ENCODE data around the gene CCDC8.
"Not testable (repeated sequence)": the region's sequence is repeated elsewhere in the genome, so short reads cannot be mapped to it uniquely, and the experiment has no call there.

Gene CCDC8

DNA sequence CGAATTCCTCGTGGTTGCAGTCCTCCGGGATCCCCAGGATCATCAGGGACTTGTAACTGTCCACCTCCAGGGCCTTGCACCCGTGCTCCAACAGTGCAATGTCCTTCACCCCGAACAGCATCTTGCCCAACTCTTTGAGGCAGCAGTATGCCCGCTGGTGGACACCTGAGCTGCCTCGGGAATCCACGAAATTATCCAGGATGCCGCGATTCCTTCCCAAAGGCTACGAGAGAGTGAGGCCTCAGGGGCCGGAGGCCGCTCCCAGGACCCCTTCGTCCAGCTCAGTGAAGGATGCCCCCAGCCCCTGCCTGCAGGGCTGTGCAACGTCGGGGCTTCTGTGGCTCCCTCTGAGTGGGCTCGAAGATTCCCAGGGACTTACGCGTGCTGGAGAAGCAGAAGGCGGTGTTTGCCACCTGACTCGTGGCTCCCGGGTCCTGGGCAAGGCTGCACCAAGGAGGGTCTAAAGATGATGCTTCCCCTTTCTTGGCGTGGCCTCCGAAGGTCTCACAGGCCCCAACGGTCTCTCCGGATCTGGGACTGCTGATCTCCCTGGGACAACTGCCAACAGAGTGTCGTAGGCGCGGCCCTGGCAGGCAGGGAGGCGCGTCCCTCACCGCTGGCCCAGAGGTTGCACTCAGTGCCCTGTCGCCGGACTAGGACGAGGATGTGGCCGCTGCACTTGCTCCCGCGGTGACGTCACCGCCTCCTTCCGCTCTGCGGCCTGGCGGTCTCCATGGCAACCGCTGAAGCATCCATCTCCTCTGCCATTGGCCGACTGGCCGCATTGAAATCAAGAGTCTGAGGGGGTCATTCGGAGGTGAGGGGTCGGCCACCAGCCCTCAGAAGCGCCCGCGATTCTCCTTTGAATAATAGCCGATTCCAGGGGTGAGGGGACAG lies 15.1 kb upstream of the CCDC8 start, which contains the start of gene PNMA8C:
TSS of gene PNMA8C (minus strand) at position 698 of the 897 bp plus-strand sequence. CDS start at position 121, 577 bp downstream.
- DNase-seq (ENCODE audit: low read depth), result no peak

DNA sequence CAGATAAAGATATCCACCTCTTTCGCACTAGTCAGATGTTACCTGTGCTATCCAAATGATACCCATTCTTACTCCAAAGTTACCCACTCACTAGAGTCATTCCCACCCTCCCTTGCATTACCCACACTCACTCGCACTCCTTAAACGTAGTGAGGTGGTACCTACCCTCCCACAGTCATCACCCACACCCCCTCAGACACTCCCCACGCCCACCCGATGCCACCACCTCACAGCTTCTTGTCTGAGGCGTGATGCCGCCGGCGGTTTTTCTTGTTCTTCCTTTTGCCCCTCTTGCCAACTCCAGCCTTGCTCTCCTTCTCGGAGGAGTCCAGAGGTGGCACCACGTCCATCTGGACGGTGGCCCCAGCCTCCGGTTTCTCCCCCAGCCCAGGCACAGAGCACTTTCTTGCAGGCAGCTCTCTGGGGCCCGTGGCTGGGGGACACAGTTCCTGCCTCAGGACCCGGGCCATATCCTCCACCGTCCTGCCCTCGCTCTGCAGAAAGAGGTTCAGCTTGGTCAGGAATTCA lies 14.2 kb upstream of the CCDC8 start:
- DNase-seq (ENCODE audit: low read depth), result no peak

DNA sequence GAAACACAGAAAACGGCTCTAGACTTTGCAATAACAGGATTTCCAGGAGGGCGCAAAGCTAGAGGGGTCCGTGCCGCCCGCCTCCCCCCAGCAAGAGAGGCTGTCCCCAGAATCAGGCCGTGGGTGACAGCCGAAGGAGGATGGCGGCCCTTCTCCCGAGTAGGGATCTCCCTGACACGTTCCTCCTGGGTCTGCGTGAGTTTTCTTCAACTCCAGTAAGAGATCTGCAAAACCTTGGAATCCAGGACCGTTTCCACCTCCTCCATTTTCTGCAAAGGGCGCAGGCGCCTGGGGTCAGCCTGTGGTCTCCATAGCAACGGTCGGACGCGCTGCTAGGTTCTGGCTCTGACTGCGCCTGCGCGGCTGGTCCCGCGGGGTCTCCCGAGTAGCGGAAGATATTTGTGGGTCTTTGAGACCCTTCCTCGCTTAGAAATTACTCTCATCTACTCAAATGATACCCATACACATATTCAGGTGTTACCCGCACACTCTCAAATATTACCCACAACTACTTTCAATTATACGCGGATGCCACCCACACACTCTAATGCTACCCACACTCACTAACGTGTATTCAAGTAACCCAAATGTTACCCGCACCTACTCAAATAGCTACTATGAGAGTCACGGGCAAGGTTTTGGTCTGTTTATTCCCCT lies 13.3 kb upstream of the CCDC8 start:
- no peak for DNase-seq (ENCODE audit: low read depth)

DNA sequence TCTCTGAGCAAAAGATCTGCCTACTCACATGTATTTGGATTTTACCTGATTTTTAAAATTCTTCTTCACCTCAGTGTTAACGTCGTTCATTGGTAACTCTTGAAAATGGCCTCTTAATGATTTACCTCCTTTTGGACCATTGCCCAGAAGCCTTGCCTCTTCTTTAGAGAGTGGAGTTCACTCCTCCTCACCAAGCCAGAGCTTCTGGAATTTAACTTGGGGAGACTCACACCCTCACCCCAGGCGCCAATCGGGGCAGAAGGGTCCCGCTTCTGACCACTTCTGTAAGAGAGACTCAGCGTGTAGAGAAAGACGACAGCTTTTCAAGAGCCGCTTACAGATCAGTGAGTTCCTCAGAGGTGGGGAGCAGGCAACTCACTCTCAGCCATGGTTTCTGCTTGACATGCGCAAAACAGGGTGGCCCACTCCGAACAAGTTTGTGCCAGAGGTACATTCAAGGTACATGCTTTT lies 12.7 kb upstream of the CCDC8 start:
- DNase-seq (ENCODE audit: low read depth), result no peak

DNA sequence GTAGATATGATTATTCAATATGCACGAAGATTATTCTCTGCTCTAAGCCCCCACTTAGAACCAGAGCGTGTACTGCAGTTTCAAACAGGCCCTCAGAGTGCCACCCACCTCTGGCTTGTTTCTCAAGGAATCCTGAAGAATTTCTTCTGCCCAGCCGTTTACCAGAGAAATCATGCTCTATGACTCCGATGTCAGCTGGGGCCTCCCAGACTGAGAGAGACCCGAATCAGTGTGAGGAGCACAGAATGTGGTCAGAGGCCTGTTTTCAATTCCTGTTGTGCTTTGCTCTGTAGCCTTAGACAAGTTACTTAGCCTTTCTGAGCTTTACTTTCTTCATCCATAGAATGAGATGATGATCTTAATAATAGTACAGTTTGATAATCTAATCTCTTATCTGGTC lies 9.8 kb upstream of the CCDC8 start:
- no peak for DNase-seq (ENCODE audit: low read depth)

DNA sequence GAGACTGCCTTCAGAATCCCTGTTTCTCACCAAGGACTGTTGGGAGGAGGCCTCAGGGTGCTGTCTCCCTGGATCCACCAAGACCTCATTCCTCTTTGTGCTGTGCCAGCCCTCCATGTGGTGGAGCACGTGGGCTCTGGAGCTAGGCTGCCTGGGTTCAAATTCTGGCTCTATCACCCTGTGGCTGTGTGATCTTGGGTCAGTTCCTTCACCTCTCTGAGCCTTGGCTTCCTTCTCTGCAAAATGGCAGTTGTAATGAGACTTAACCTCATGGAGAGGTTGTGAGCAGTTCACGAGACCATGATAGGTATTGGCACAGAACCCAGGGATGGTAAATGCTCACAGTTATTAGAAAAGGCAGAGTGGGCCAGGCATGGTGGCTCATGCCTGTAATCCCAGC lies 9.0 kb upstream of the CCDC8 start:
- no peak for DNase-seq (ENCODE audit: low read depth)

DNA sequence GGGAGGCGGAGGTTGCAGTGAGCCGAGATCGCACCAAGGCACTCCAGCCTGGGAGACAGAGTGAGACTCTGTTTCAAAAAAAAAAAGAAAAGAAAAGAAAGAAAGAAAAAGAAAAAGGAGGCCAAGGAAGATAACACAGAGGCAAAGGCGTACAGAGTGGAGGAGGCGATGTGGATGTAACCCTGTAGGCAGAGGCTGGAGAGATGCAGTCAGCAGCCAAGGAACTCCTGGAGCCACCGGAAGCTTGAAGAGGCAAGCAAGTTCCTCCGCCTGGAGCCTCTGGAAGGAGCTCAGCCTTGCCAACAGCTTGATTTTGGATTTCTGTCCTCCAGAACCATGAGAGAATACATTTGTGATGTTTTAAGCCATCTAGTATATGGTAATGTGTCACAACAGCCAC lies 6.7 kb upstream of the CCDC8 start:
- no peak for DNase-seq (ENCODE audit: low read depth)

DNA sequence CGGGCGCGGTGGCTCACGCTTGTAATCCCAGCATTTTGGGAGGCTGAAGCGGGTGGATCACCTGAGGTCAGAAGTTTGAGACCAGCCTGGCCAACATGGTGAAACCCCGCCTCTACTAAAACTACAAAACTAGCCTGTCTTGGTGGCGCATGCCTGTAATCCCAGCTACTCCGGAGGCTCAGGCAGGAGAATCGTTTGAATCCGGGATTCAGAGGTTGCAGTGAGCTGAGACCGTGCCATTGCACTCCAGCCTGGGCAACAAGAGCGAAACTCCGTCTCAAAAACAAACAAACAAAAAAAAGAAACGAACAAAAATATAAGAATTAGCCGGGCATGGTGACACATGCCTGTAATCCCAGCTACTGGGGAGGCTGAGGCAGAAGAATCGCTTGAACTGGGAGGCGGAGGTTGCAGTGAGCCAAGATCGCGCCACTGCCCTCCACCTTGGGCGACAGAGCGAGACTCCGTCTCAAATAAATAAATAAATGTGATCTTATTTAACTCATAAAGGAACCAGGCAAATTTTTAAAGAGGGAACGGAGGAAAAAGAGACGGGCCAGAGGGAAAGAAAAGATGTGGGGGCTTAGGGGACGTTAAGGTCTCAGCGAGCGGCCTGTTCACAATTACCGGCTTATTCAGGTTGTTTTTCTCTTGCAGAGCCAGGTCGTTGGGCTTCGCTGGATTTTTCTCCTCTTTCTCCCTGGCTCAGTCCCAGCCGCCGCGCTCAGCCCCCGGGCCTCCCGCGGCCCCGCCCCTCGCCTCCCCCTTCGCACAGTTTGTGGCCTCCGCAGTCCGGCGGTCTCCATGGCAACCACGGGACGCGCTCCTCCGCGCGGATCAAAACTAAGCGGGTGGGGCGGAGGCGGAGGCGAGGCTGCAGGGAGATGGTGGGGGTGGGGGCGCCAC lies 2.7 kb upstream of the CCDC8 start:
- peak; percentile 49 for DNase-seq (ENCODE audit: low read depth)

DNA sequence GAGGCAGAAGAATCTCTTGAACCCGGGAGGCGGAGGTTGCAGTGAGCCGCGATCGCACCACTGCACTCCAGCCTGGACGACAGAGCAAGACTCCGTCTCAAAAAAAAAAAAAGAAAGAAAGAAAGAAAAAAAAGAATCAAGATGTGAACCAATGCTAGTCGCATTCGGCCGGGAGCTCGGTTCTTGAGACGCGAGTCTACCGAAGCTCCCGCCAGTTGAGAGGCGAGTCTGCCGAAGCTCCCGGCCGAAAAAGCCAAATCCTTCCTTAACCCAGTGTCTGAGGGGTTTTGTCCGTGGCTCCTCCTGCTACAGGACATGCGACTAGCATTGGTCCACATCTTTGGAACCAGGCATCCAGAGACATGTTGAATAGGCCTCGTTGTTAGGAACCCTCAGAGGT lies 1.5 kb upstream of the CCDC8 start:
- not testable (repeated sequence) for DNase-seq (ENCODE audit: low read depth)

DNA sequence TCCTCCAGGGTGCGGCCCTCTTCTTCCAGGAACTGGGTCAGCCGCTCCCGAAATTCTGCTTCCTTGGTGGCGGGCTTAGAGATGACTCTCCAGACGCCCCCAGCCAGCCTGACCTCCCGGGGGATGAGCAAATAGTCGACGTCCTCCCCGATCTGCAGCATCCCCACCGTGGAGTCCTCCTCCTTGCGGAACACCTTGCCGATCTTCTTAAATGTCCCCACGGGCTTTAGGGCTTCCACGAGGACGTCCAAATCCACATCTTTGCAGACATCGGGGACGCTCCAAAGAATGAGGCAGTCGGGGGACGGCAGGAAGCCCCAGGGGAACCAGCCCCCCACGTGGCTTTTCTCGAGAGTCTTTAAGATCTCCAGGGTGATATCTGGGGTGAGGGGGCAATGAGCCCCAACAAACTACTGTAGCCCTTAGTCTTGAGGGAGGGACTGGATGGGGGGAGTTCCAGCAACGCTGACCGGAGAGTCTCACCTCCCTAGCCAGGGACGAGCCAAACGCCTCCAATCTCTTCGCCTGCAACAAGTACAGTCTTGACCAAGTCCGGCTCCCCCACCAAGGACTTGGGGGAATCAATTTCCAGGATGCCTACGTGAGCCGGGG lies 608 bp downstream of the CCDC8 start:
- DNase-seq (ENCODE audit: low read depth), result no peak

DNA sequence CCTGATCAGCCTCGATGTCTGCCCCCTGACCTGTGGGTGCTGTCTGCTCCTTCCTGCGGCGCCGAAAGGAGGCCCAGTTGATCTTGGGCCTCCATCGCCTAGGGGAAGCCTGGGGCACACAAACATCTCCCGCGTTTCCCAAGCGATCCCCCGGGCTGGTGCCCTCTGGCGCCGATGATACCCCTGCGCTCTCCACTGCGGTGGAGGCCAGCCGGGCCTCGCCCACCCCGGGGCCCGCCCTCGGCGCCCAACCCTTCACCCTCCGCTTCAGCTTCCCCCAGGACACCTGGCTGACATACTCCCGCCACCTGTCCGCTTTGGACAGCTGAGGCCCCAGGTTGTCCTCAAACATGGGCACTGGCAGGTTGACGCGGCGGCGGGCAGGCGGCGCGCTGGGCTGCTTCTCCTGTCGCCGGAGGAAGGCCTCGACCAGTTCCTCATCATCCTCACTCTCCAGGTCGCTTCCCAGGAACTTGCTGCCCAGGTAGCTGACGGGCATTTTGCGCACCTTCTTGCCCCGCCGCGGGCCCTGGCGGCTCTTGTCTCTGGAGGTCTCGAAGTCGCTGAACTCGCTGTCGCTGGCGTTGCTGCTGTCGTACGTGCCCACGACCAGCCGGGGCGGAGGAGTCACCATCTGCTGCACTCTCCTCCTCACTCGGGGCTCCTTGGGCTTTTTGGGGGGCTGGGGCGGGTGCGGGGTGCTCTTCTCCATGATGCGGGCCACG lies 1.3 kb downstream of the CCDC8 start:
- DNase-seq (ENCODE audit: low read depth), result no peak

DNA sequence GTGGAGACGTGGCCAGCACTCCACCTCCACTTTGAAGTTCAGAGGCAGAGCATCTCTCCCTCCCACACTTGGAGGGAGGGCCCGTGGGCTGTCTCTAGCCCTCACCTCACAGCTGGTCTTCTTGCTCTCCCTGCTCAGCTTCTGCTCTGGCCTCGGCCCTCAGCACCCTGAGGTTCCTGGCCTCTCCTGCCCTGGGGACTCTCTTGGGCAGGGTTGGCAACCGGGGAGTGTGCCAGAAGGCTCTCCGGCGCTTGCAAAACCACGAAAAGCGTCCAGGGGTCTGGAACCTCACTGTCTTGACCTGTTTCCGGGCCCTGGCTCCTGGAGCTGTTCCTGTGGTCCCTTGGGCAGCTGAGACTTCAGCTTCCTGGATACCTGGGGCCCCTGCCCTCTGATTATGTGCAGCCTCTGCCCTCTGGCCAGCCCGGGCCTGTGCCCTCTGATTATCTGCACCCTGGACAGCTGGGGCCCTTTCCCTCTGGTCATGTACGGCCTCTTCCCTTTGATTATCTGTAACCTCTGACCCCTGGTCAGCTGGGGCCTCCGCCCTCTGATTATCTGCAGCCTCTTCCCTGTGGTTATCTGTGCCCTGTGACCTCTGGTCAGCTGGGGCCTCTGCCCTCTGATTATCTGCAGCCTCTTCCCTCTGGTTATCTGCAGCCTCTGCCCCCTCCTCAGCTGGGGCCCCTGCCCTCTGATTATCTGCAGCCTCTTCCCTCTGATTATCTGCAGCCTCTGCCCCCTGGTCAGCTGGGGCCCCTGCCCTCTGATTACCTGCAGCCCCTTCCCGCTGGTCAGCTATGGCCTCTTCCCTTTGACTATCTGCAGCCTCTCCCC lies 2.1 kb downstream of the CCDC8 start:
- no peak for DNase-seq (ENCODE audit: low read depth)

DNA sequence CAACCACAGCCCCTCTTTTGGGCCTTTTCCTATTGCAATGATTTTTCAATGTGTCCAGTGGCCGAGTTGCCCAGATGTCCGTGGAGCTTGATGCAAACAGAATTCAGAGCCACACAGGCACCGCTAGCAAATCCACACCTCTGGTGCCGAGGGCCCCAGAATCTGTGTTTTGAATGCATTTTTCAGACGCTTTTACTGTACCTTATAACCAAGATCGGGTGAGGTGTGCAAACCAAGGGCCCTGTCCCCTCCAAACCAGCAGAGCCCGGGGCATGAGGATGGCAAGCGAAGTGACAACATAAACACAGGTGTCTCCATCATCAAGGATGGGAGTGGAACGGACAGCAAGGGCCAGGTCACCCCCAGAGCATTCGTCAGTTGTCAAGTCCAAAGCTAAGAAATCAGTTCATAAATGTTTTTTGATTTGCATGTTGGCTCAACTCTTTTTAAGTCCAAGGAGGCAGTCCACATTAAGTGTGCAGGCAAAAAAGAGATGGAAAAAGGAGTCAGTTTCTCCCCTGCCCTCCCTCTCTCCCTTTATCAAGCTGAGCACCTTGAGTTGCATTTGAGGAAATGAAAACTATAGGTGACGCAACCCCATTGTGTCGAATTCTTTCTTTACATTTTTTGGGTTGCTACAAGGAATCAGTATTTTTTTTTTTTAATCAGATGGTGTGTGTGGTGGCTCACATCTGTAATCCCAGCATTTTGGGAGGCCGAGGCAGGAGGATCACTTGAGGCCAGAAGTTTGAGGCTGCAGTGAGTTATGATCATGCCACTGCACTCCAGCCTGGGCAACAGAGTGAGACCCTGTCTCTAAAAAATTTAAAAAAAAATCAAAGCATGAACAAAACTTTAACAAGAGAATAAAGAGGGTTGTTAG lies 2.9 kb downstream of the CCDC8 start:
- DNase-seq (ENCODE audit: low read depth), result no peak

DNA sequence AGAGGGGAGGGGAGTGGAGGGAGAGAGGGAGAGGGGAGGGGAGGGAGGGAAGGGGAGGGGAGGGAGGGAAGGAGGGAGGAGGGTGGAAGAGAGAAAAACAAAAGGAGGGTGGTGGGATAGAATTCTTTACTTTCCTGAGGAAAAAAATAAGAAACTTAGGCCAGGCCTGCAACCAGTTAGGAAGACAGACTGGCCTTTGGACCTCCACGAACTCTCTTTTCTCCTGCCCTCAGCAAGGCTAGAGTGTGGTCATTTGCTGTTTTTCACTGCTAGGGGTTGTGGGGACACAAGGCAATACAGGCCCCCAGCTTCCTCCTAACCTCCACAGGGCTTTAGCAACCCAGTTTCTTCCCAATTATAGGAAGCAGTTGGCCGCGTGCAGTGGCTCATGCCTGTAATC lies 4.2 kb downstream of the CCDC8 start:
- DNase-seq (ENCODE audit: low read depth), result no peak

DNA sequence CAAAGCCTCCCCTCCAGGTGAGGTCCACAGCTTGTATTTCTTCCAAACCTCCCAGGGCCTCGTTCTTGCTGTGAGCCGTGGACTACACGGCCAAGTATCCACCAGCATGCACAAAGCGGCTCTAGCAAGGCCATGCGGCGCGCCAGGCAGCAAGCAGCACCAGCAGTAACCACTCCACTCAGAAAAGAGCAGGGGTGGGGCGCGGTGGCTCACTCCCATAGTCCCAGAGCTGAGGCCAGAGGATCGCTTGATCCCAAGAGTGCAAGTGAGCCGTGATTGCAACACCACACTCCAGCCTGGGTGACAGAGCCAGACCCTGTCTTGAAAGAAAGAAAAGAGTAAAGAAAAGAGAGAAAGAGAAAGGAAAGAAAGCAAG lies 4.7 kb downstream of the CCDC8 start:
- no peak for DNase-seq (ENCODE audit: low read depth)

DNA sequence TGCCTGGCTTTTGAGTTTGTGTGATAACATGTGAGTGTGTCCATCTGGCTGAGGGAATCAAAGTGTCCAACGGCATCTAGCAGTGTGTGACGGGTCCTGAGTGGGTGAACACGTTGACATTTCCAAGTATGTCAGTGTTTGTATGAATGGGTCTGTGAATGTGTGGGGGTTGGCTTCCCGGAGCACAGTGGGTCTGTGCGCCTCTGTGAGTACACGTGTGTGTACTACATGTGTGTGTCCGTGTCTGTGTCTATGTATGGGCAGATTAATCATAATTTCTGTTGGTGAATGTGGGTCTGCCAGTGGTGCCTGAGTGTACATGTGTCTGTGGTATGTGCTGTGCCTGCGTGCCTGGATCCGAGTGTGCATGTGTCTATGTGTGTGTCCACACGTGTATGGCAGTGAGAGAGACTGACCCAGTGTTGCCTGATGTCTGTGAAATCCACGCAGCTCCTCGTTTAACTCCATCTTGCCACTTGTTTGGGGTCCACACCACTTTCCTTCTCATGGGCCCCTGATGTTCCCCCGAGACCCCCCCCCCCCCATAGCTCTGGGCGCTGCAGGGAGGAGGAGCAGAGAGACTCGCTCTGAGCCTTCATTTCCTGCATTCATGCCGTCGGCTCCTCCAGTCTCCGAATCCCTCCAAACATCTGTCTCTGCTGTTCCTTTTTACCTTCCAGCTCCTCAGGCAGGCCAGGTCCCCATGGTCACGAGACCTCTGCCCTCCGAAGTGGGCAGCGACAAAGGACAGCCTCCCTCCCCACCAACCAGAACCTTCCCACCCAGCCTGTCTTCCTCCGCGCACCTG lies 5.3 kb downstream of the CCDC8 start:
- no peak for DNase-seq (ENCODE audit: low read depth)

DNA sequence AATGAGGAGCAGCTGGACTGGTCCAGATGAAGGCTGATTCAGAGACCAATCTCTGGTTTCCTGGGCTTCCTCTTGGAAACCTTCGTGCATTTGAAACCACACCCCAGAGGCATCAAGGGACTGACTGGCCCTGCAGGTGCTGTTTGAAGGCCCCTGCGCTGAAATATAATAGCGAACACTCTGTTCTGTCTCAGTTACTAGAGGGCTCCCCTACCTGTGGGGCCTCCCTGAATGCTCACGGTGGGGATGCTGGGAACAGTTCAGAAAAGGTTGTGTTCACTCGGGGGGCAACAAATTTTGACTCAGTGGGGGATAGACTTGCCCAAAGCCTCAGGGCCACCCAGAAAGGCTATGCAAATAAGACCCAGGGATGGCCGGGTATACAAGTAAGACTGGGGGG lies 6.4 kb downstream of the CCDC8 start:
- no peak for DNase-seq (ENCODE audit: low read depth)
